ENCODE data around the gene CYP2A7. TPM values are rescaled to one million over a fixed set of nuclear protein-coding genes. Genes with fewer than 3 reads are reported as not detected.
A peak's percentile ranks its signal among the peaks of the same experiment; 100 is the strongest.
"Not testable (repeated sequence)": the region's sequence is repeated elsewhere in the genome, so short reads cannot be mapped to it uniquely, and the experiment has no call there.

CYP2A7 gene
- total and polyA plus RNA-seq, 9 donors, result 0.37 to 1.6 (median 0.61) TPM; not detected in 3

GRCh38 chr19:40896843-40897789, 15.1 kb upstream of the CYP2A7 start:
- H3K4me1 ChIP-seq (ENCODE audit: insufficient read depth); DNase-seq; H3K27me3 ChIP-seq; H3K4me3 ChIP-seq; H3K27ac ChIP-seq; H3K9me3 ChIP-seq; H3K36me3 ChIP-seq: not testable (repeated sequence)
- WGBS, 3 donors, result 85 to 89% (median 88%) methylated on average over 13 of the region's 13 CpGs
- intact Hi-C loops (cut with DNase I), result loop anchor here in 1 of 4 donors (10.0 kb wide), 1 partner anchor 1862 kb away; the partner anchor contains the start of gene FBXO27

DNA sequence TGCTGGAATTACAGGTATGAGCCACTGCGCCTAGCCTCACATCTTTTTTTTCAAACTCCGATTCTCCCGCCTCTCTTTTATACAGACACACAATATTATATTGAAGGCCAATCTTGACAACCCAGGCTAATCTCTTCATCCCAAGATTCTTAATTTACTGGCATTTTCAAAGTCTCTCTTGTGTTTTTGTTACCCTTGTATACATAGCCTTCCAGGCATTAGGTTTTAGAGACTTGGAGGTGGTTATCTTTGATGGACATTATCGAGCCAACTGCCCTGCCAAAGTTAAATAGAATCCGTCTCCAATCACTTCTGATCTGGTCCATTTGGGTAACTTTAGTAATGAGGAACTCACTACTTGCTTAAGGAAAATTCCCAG, 14.4 kb upstream of the CYP2A7 start:
- Histone ChIP-seq H3K4me3 (no peak overlapping the region), H3K9me3 (no peaks in the 10 kb centered on the region), H3K27me3 (no peaks in the 10 kb centered on the region), H3K27ac (no peak overlapping the region), H3K4me1 (ENCODE audit: insufficient read depth) (no peaks in the 10 kb centered on the region), H3K36me3 (no peaks in the 10 kb centered on the region)
- WGBS, 3 donors, result 94 to 95% (median 95%) methylated on average over 5 of the region's 5 CpGs
- no peak for DNase-seq
- TF ChIP-seq EP300 (IDR thresholded peaks at IDR 0.05), result no peak
- TF ChIP-seq, protein P1, sequence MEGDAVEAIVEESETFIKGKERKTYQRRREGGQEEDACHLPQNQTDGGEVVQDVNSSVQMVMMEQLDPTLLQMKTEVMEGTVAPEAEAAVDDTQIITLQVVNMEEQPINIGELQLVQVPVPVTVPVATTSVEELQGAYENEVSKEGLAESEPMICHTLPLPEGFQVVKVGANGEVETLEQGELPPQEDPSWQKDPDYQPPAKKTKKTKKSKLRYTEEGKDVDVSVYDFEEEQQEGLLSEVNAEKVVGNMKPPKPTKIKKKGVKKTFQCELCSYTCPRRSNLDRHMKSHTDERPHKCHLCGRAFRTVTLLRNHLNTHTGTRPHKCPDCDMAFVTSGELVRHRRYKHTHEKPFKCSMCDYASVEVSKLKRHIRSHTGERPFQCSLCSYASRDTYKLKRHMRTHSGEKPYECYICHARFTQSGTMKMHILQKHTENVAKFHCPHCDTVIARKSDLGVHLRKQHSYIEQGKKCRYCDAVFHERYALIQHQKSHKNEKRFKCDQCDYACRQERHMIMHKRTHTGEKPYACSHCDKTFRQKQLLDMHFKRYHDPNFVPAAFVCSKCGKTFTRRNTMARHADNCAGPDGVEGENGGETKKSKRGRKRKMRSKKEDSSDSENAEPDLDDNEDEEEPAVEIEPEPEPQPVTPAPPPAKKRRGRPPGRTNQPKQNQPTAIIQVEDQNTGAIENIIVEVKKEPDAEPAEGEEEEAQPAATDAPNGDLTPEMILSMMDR (IDR thresholded peaks at IDR 0.05), result no peak
- TF ChIP-seq POLR2A (IDR thresholded peaks at IDR 0.05), result no peak
- intact Hi-C loops (cut with DNase I), result loop anchor here in 1 of 4 donors (10.0 kb wide), 1 partner anchor 1862 kb away; the partner anchor contains the start of gene FBXO27

DNA sequence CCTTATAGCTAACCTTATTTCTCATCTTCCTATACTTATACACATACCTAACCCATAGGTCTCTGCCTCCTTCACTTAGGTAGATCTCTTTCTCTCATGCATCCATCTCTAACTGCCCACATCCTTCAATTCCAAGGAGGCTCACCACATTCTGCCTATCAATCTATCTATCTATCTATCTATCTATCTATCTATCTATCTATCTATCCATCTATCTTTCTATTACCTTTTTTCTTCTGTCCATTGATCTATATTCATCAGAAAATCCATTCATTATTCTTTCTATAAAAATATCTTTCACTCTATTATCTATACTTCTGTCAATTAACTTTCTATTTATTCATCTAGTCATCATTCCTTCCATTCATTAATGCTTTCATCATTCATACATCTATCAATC, 11.1 kb upstream of the CYP2A7 start:
- no peaks in the 10 kb centered on the region for H3K27me3 ChIP-seq
- H3K4me3 ChIP-seq, result no peak overlapping the region
- DNase-seq, result no peak
- TF ChIP-seq, protein P1 (IDR thresholded peaks at IDR 0.05), result no peak
- no peak for TF ChIP-seq EP300 (IDR thresholded peaks at IDR 0.05)
- no peak for TF ChIP-seq POLR2A (IDR thresholded peaks at IDR 0.05)
- no peaks in the 10 kb centered on the region for H3K4me1 ChIP-seq (ENCODE audit: insufficient read depth)
- H3K36me3 ChIP-seq, result no peaks in the 10 kb centered on the region
- no peaks in the 10 kb centered on the region for H3K9me3 ChIP-seq
- intact Hi-C loops (cut with DNase I), result loop anchor here in 1 of 4 donors (10.0 kb wide), 1 partner anchor 1858 kb away; the partner anchor contains the start of gene FBXO27
- H3K27ac ChIP-seq, result no peak overlapping the region

- Histone ChIP-seq H3K9me3 (no peaks in the 10 kb centered on the region), H3K4me3 (no peak overlapping the region), H3K4me1 (ENCODE audit: insufficient read depth) (peaks cover 3% of the 10 kb centered on the region), H3K27ac (no peak overlapping the region), H3K27me3 (no peaks in the 10 kb centered on the region), H3K36me3 (no peaks in the 10 kb centered on the region)
- WGBS, 3 donors, result 24 to 30% (median 30%) methylated on average over 3 of the region's 3 CpGs
- no peak for DNase-seq
- intact Hi-C loops (cut with DNase I), result no loop called here
- no peak for TF ChIP-seq EP300 (IDR thresholded peaks at IDR 0.05)
- TF ChIP-seq, protein P1 (IDR thresholded peaks at IDR 0.05), result no peak
- no peak for TF ChIP-seq POLR2A (IDR thresholded peaks at IDR 0.05)
Observed at GRCh38 chr19:40889366-40889765, 7.3 kb upstream of the CYP2A7 start.

- no peak for DNase-seq
- H3K27me3 ChIP-seq, result no peaks in the 10 kb centered on the region
- H3K9me3 ChIP-seq, result no peaks in the 10 kb centered on the region
- H3K27ac ChIP-seq, result no peak overlapping the region
- no peak overlapping the region for H3K4me3 ChIP-seq
- H3K36me3 ChIP-seq, result no peaks in the 10 kb centered on the region
- intact Hi-C loops (cut with DNase I), result no loop called here
- 79 to 89% (median 89%) methylated on average over 4 of the region's 4 CpGs for WGBS, 3 donors
- TF ChIP-seq EP300 (IDR thresholded peaks at IDR 0.05) (no peak), POLR2A (IDR thresholded peaks at IDR 0.05) (no peak)
- H3K4me1 ChIP-seq (ENCODE audit: insufficient read depth), result peaks cover 3% of the 10 kb centered on the region
Observed at GRCh38 chr19:40888191-40888590, 6.2 kb upstream of the CYP2A7 start.

GRCh38 chr19:40884187-40884931, 2.3 kb upstream of the CYP2A7 start:
- H3K9me3 ChIP-seq; DNase-seq; H3K27me3 ChIP-seq; H3K36me3 ChIP-seq; intact Hi-C loops (cut with DNase I); H3K4me1 ChIP-seq (ENCODE audit: insufficient read depth); H3K27ac ChIP-seq; H3K4me3 ChIP-seq: not testable (repeated sequence)
- WGBS, 3 donors, result no CpG with 5 or more reads among the region's 1 CpG

- H3K4me1 ChIP-seq (ENCODE audit: insufficient read depth); H3K9me3 ChIP-seq; H3K27ac ChIP-seq; H3K4me3 ChIP-seq; H3K36me3 ChIP-seq; DNase-seq; intact Hi-C loops (cut with DNase I); H3K27me3 ChIP-seq: not testable (repeated sequence)
- 91 to 96% (median 94%) methylated on average over 4 of the region's 4 CpGs for WGBS, 3 donors
Observed at GRCh38 chr19:40879349-40879748, 2.7 kb downstream of the CYP2A7 start.

DNA sequence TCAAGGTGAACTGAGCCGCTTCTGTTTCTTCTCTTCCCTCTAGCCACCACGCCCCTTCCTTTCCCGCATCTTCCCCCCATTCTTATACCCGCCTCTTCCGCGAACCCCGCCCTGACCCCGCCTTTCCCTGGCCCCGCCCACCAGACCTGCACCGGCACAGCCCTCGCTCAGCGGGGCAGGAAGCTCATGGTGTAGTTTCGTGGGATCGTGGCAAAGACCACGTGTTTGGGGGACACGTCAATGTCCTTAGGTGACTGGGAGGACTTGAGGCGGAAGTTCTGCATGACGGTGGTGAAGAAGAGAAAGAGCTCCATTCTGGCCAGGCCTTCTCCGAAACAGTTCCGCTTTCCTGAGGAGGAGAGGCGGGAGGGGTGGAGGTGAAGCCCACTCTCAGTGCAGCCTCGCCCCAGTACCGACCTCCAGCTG, 6.5 kb downstream of the CYP2A7 start:
- H3K36me3 ChIP-seq; H3K4me1 ChIP-seq (ENCODE audit: insufficient read depth); H3K27me3 ChIP-seq; intact Hi-C loops (cut with DNase I); H3K27ac ChIP-seq; H3K4me3 ChIP-seq; H3K9me3 ChIP-seq: not testable (repeated sequence)
- WGBS, 3 donors, result 11 to 17% (median 13%) methylated on average over 17 to 22 of the region's 23 CpGs
- DNase-seq, result peak; percentile 56 to 81 (median 78)
